Measurements from ENCODE around the gene G6PC3. TPM values are rescaled to one million over a fixed set of nuclear protein-coding genes. Genes with fewer than 3 reads are reported as not detected.

G6PC3 gene
- total and polyA plus RNA-seq, 2 of the 4 experiments (the other 2 are of a cell fraction): 20.4 to 107 TPM

DNA sequence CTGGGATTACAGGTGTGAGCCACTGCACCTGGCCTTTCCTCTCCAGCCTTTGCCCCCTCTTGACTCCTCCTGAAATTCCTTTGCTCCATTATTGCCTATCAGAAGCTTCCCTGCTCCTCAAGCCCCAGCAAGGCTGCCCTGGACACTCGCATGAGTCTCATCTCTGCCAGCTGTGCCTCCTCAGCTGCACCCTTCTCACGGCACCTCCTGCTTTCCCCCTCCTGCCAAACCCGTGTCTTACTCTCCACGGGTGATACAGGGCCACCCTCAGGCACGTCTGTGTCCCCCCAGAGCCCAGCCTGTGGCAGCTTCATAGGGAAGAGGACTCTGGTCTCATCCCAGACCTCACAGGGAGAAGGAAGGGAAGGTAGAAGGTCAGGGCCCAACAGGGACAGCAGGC, 15.4 kb downstream of the G6PC3 start:
- in situ Hi-C loops (cut with MboI; ENCODE audit: low sequenced_read_pairs): no loop called here
- no peak overlapping the region for H3K4me3 ChIP-seq (ENCODE audit: insufficient read depth, low read depth, low read length)
- peak overlapping the region; percentile 49 for H3K27ac ChIP-seq (ENCODE audit: insufficient read depth, low read length)
- peak overlapping the region; percentile 50 for H3K18ac ChIP-seq (ENCODE audit: low read depth, low read length)
- H4K8ac ChIP-seq (ENCODE audit: low read depth in 2 of 2, low read length in 2 of 2): peak overlapping the region; percentile 4 to 74; a peak in 2 of 4 replicates
- peak; percentile 9 for ATAC-seq (ENCODE audit: low read depth)
- no TSS peak for BruUV-seq (replicated peaks)
- ChIA-PET CTCF (interaction anchor here (1.3 kb wide), 1 partner anchor 30 kb away, joined by 4 read pairs; no protein-coding TSS in a partner anchor), POLR2A (ENCODE audit: unreplicated experiment) (no interaction called here)
- peaks cover 34% of the 10 kb centered on the region for H3K36me3 ChIP-seq (ENCODE audit: control insufficient read depth, insufficient read depth, low read length)
- H2AK5ac ChIP-seq (ENCODE audit: low read depth, low read length): peak overlapping the region; percentile 93
- dilution Hi-C loops (cut with HindIII; ENCODE audit: low sequenced_read_pairs, unreplicated experiment): no loop called here
- H4K5ac ChIP-seq (ENCODE audit: low read depth, low read length): peak overlapping the region; percentile 66
- peak overlapping the region; percentile 82; the same call in 2 of the 3 replicates for H2BK15ac ChIP-seq (ENCODE audit: low read depth, low read length)
- H3K27me3 ChIP-seq (ENCODE audit: control insufficient read depth, insufficient read depth, low read length): no peaks in the 10 kb centered on the region
- H3K9me1 ChIP-seq (ENCODE audit: insufficient read depth, low read length): peaks cover 17% of the 10 kb centered on the region
- H3K4ac ChIP-seq (ENCODE audit: low read depth, low read length): peak overlapping the region; percentile 96
- H3K14ac ChIP-seq (replicated peaks; ENCODE audit: low read depth, low read length): peak overlapping the region; percentile 82
- peak overlapping the region; percentile 88 for H2BK5ac ChIP-seq (ENCODE audit: low read depth, low read length, poor library complexity, severe bottlenecking)
- peak overlapping the region; percentile 79 for H2AFZ ChIP-seq (replicated peaks; ENCODE audit: low read length, poor library complexity)
- H3K56ac ChIP-seq (ENCODE audit: extremely low read depth, insufficient read depth, low read length): no peak overlapping the region
- H4K20me1 ChIP-seq (ENCODE audit: insufficient read depth, low read length): peaks cover 10% of the 10 kb centered on the region; the same call in 1 of the 2 replicates
- TF ChIP-seq CEBPB (IDR thresholded peaks at IDR 0.05; ENCODE audit: low read depth, low read length): no peak
- no peak for TF ChIP-seq USF2 (IDR thresholded peaks at IDR 0.05; ENCODE audit: low read depth, low read length)
- TF ChIP-seq NFE2L2 (IDR thresholded peaks at IDR 0.05; ENCODE audit: low read depth, low read length): no peak
- no peak for TF ChIP-seq RFX5 (IDR thresholded peaks at IDR 0.05; ENCODE audit: low read depth, low read length)
- TF ChIP-seq FOS (IDR thresholded peaks at IDR 0.05; ENCODE audit: low read depth, low read length): no peak
- TF ChIP-seq MXI1 (IDR thresholded peaks at IDR 0.05; ENCODE audit: borderline replicate concordance, low read depth, low read length): no peak
- no peak for TF ChIP-seq CTCF (conservative IDR thresholded peaks at IDR 0.05; ENCODE audit: low read depth, low read length)
- TF ChIP-seq RAD21 (IDR thresholded peaks at IDR 0.05; ENCODE audit: low read length): no peak
- TF ChIP-seq SMC3 (IDR thresholded peaks at IDR 0.05; ENCODE audit: low read depth, low read length): no peak
- TF ChIP-seq POLR2A (IDR thresholded peaks at IDR 0.05; ENCODE audit: low read depth, low read length): no peak
- no peak for TF ChIP-seq ELK1 (IDR thresholded peaks at IDR 0.05; ENCODE audit: borderline replicate concordance, low read depth, low read length)
- TF ChIP-seq CHD1 (IDR thresholded peaks at IDR 0.05; ENCODE audit: low read depth, low read length): no peak
- no peak for TF ChIP-seq MAFK (IDR thresholded peaks at IDR 0.05; ENCODE audit: low read depth, low read length)
- TF ChIP-seq BHLHE40 (IDR thresholded peaks at IDR 0.05; ENCODE audit: low read depth, low read length): no peak
- TF ChIP-seq RCOR1 (IDR thresholded peaks at IDR 0.05; ENCODE audit: insufficient replicate concordance, low read length): no peak
- no peak for TF ChIP-seq MAZ (IDR thresholded peaks at IDR 0.05; ENCODE audit: borderline replicate concordance, low read depth, low read length)
- H3K23ac ChIP-seq (ENCODE audit: low read depth, low read length): peak overlapping the region; percentile 97
- H3K4me2 ChIP-seq (ENCODE audit: low read depth, low read length): no peak overlapping the region; the same call in 1 of the 2 replicates
- peak overlapping the region; percentile 96 for H2AK9ac ChIP-seq (replicated peaks; ENCODE audit: low read depth, low read length, poor library complexity)
- no peaks in the 10 kb centered on the region for H3K9me3 ChIP-seq (ENCODE audit: control insufficient read depth, insufficient read depth, low read length)
- no CpG with 5 or more reads among the region's 5 CpGs for WGBS, 2 experiments (ENCODE audit: extremely low coverage in 2 of 2, insufficient read length in 1 of 2)
- no peak for DNase-seq
- H3K79me1 ChIP-seq (ENCODE audit: low read depth in 1 of 2, low read length in 2 of 2): peaks cover 19 to 71% of the 10 kb centered on the region in 2 experiments; a peak in 3 of 4 replicates
- peak overlapping the region; percentile 5; the same call in 1 of the 2 replicates for H3K9ac ChIP-seq (ENCODE audit: low read depth, low read length)
- H2BK20ac ChIP-seq (ENCODE audit: low read depth, low read length): peak overlapping the region; percentile 69
- intact Hi-C loops (cut with micrococcal nuclease): no loop called here
- H2BK120ac ChIP-seq (ENCODE audit: low read depth, low read length): peak overlapping the region; percentile 88
- H4K91ac ChIP-seq (ENCODE audit: insufficient read depth, low read depth, low read length): peak overlapping the region; percentile 77
- peaks cover 21% of the 10 kb centered on the region for H3K4me1 ChIP-seq (ENCODE audit: control insufficient read depth, insufficient read depth, low read length)

Measured in IMR-90 (cell line).